Sigmoid colon (tissue), 4 donors: ENCODE results near the gene POU2F3.

Experiments
- EP300 ChIP-seq, 4 donors: sonication (generic); formaldehyde crosslinking; IDR thresholded peaks; one replicate each; pipeline ENCODE4 v1.6.1; 2017; ENCODE audit warnings: antibody characterized with exemption in 4 of 4
- POLR2A ChIP-seq, 2 donors: fragments of 450-650 bp; IDR thresholded peaks; one replicate each; pipeline ENCODE4 v1.6.1; 2016; ENCODE audit warnings: antibody characterized with exemption in 2 of 2, mild to moderate bottlenecking in 2 of 2, moderate library complexity in 2 of 2

- no peak for TF ChIP-seq POLR2A (IDR thresholded peaks at IDR 0.05)
- no peak for TF ChIP-seq EP300 (IDR thresholded peaks at IDR 0.05)
Observed at GRCh38 chr11:120227228-120227852, 12.6 kb upstream of the POU2F3 start.
